ENCODE results near the gene MYO1H.

GRCh38 chr12:109330282-109331230 is 17.1 kb upstream of the MYO1H start:
- TF ChIP-seq EGR1 (IDR thresholded peaks at IDR 0.05) = no peak
- TF ChIP-seq, protein P1, sequence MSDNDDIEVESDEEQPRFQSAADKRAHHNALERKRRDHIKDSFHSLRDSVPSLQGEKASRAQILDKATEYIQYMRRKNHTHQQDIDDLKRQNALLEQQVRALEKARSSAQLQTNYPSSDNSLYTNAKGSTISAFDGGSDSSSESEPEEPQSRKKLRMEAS (IDR thresholded peaks at IDR 0.05) = no peak
- no peak for TF ChIP-seq EP300 (IDR thresholded peaks at IDR 0.05; ENCODE audit: borderline replicate concordance)
- TF ChIP-seq TAF1 (IDR thresholded peaks at IDR 0.05; ENCODE audit: low read depth) = no peak
- TF ChIP-seq YY1 (IDR thresholded peaks at IDR 0.05; ENCODE audit: low read depth) = no peak
- TF ChIP-seq RAD21 (IDR thresholded peaks at IDR 0.05; ENCODE audit: low read depth) = no peak
